Measurements from ENCODE around the gene OPRD1.
"Not testable (repeated sequence)": the region's sequence is repeated elsewhere in the genome, so short reads cannot be mapped to it uniquely, and the experiment has no call there.

Gene OPRD1

DNA sequence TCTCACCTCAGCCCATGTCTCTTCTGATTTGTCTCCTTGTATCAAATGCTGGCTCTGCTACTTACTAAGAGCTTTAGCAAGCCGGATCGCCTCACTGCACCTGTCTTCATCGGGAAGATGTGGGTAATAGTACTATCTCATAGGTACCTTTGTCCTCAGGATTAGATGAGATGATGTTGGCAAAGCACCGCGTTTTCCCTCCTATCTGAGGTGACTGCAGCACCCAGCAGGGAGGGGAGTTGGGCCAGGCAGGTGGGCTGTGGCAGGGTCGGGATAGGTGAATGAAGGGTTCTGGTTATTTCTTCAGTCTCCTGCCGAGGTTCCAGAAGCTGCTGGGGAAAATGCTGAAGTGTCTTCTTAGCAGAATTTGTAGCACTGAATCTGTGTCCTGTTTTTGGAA is 5.2 kb downstream of the OPRD1 start:
- Histone ChIP-seq H3K9ac (ENCODE audit: low read depth, low read length, poor library complexity, severe bottlenecking) (no peak overlapping the region), H3K36me3 (ENCODE audit: insufficient read depth, low read length) (no peaks in the 10 kb centered on the region), H3K9me2 (replicated peaks; ENCODE audit: low read depth, low read length) (no peaks in the 10 kb centered on the region), H4K20me1 (ENCODE audit: insufficient read depth, low read length, poor library complexity, severe bottlenecking) (no peaks in the 10 kb centered on the region), H3K4me3 (ENCODE audit: low read length, poor library complexity, severe bottlenecking) (no peak overlapping the region), H2AFZ (ENCODE audit: low read length) (no peak overlapping the region), H3K79me2 (ENCODE audit: insufficient read depth, low read length) (no peaks in the 10 kb centered on the region), H3K9me3 (ENCODE audit: insufficient read depth, low read depth, low read length) (no peaks in the 10 kb centered on the region), H3K4me2 (ENCODE audit: low read depth, low read length, poor library complexity, severe bottlenecking) (no peak overlapping the region), H3K27me3 (ENCODE audit: insufficient read depth, low read length, poor library complexity, severe bottlenecking) (no peaks in the 10 kb centered on the region), H3K4me1 (ENCODE audit: insufficient read depth, low read length, poor library complexity, severe bottlenecking) (peaks cover 16% of the 10 kb centered on the region), H3F3A (ENCODE audit: low read depth) (no peaks in the 10 kb centered on the region)
- TF ChIP-seq CTCF (conservative IDR thresholded peaks at IDR 0.05; ENCODE audit: low read length): no peak
- no peak for TF ChIP-seq EZH2phosphoT487 (IDR thresholded peaks at IDR 0.05; ENCODE audit: borderline replicate concordance)

DNA sequence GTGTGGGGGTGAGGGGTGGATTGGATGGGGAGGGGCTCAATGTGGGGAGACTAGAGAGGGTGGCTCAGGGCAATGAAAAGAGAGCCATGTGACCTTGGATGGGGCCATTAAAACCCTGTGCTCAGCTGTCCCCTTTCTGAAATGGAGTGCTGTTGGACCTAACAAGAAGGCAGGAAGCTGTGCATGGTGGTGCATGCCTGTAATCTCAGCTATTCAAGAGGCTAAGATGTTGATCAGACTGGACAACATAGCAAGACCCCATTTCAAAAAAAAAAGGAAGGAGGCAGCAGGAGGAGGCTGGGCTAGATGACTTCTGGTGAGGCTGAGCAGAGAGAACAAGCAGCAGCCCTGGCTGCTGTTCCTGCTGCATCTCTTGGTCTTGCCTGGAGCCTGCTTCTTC is 7.0 kb downstream of the OPRD1 start:
- no peak overlapping the region for H2AFZ ChIP-seq (ENCODE audit: low read length)
- H3K79me2 ChIP-seq (ENCODE audit: insufficient read depth, low read length): no peaks in the 10 kb centered on the region
- peaks cover 16% of the 10 kb centered on the region for H3K4me1 ChIP-seq (ENCODE audit: insufficient read depth, low read length, poor library complexity, severe bottlenecking)
- no peaks in the 10 kb centered on the region for H3K9me2 ChIP-seq (replicated peaks; ENCODE audit: low read depth, low read length)
- no peak overlapping the region for H3K4me2 ChIP-seq (ENCODE audit: low read depth, low read length, poor library complexity, severe bottlenecking)
- TF ChIP-seq CTCF (conservative IDR thresholded peaks at IDR 0.05; ENCODE audit: low read length) (no peak), EZH2phosphoT487 (IDR thresholded peaks at IDR 0.05; ENCODE audit: borderline replicate concordance) (no peak)
- no peak overlapping the region for H3K9ac ChIP-seq (ENCODE audit: low read depth, low read length, poor library complexity, severe bottlenecking)
- no peaks in the 10 kb centered on the region for H3K9me3 ChIP-seq (ENCODE audit: insufficient read depth, low read depth, low read length)
- H3F3A ChIP-seq (ENCODE audit: low read depth): no peaks in the 10 kb centered on the region
- H3K36me3 ChIP-seq (ENCODE audit: insufficient read depth, low read length): no peaks in the 10 kb centered on the region
- H3K27me3 ChIP-seq (ENCODE audit: insufficient read depth, low read length, poor library complexity, severe bottlenecking): no peaks in the 10 kb centered on the region
- H3K4me3 ChIP-seq (ENCODE audit: low read length, poor library complexity, severe bottlenecking): no peak overlapping the region
- no peaks in the 10 kb centered on the region for H4K20me1 ChIP-seq (ENCODE audit: insufficient read depth, low read length, poor library complexity, severe bottlenecking)

- H3K9ac ChIP-seq (ENCODE audit: low read depth, low read length, poor library complexity, severe bottlenecking): no peak overlapping the region
- no peak overlapping the region for H2AFZ ChIP-seq (ENCODE audit: low read length)
- H3K9me3 ChIP-seq (ENCODE audit: insufficient read depth, low read depth, low read length): no peaks in the 10 kb centered on the region
- no peak overlapping the region for H3K4me3 ChIP-seq (ENCODE audit: low read length, poor library complexity, severe bottlenecking)
- TF ChIP-seq CTCF (conservative IDR thresholded peaks at IDR 0.05; ENCODE audit: low read length): no peak
- TF ChIP-seq EZH2phosphoT487 (IDR thresholded peaks at IDR 0.05; ENCODE audit: borderline replicate concordance): no peak
- no peak overlapping the region for H3K4me2 ChIP-seq (ENCODE audit: low read depth, low read length, poor library complexity, severe bottlenecking)
- no peaks in the 10 kb centered on the region for H4K20me1 ChIP-seq (ENCODE audit: insufficient read depth, low read length, poor library complexity, severe bottlenecking)
- no peaks in the 10 kb centered on the region for H3K9me2 ChIP-seq (replicated peaks; ENCODE audit: low read depth, low read length)
- H3K4me1 ChIP-seq (ENCODE audit: insufficient read depth, low read length, poor library complexity, severe bottlenecking): peaks cover 3% of the 10 kb centered on the region
- no peaks in the 10 kb centered on the region for H3K27me3 ChIP-seq (ENCODE audit: insufficient read depth, low read length, poor library complexity, severe bottlenecking)
- no peaks in the 10 kb centered on the region for H3K79me2 ChIP-seq (ENCODE audit: insufficient read depth, low read length)
- no peaks in the 10 kb centered on the region for H3K36me3 ChIP-seq (ENCODE audit: insufficient read depth, low read length)
- no peaks in the 10 kb centered on the region for H3F3A ChIP-seq (ENCODE audit: low read depth)
Observed at GRCh38 chr1:28822799-28823198, 10.8 kb downstream of the OPRD1 start.

GRCh38 chr1:28824061-28824460 is 12.1 kb downstream of the OPRD1 start:
- not testable (repeated sequence) for H3K79me2 ChIP-seq (ENCODE audit: insufficient read depth, low read length); H3K36me3 ChIP-seq (ENCODE audit: insufficient read depth, low read length); H3K9me2 ChIP-seq (replicated peaks; ENCODE audit: low read depth, low read length); H3F3A ChIP-seq (ENCODE audit: low read depth); H2AFZ ChIP-seq (ENCODE audit: low read length); H3K27me3 ChIP-seq (ENCODE audit: insufficient read depth, low read length, poor library complexity, severe bottlenecking); H3K9me3 ChIP-seq (ENCODE audit: insufficient read depth, low read depth, low read length); H3K4me1 ChIP-seq (ENCODE audit: insufficient read depth, low read length, poor library complexity, severe bottlenecking); H3K4me2 ChIP-seq (ENCODE audit: low read depth, low read length, poor library complexity, severe bottlenecking); H3K4me3 ChIP-seq (ENCODE audit: low read length, poor library complexity, severe bottlenecking); H4K20me1 ChIP-seq (ENCODE audit: insufficient read depth, low read length, poor library complexity, severe bottlenecking); H3K9ac ChIP-seq (ENCODE audit: low read depth, low read length, poor library complexity, severe bottlenecking)

DNA sequence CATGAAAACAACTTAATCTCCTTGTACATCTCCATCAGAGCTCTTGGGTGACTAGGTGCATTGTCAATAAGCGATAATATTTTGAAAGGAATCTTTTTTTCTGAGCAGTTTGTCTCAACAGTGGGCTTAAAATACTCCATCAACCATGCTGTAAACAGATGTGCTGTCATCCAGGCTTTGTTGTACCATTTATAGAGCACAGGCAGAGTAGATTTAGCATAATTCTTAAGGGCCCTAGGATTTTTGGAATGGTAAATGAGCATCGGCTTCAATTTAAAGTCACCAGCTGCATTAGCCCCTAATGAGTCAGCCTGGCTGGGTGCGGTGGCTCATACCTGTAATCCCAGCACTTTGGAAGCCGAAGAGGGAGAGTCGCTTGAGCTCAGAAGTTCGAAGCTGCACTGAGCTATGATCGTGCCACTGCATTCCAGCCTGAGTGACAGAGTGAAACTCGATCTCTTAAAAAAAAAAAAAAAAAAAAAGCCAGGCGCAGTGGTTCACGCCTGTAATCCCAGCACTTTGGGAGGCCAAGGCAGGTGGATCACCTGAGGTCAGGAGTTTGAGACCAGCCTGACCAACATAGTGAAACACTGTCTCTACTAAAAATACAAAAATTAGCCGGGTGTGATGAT is 16.4 kb downstream of the OPRD1 start:
- not testable (repeated sequence) for H3K9me3 ChIP-seq (ENCODE audit: insufficient read depth, low read depth, low read length); H3K9me2 ChIP-seq (replicated peaks; ENCODE audit: low read depth, low read length); H2AFZ ChIP-seq (ENCODE audit: low read length); H3K4me3 ChIP-seq (ENCODE audit: low read length, poor library complexity, severe bottlenecking); H3F3A ChIP-seq (ENCODE audit: low read depth); H3K4me1 ChIP-seq (ENCODE audit: insufficient read depth, low read length, poor library complexity, severe bottlenecking); H3K9ac ChIP-seq (ENCODE audit: low read depth, low read length, poor library complexity, severe bottlenecking); H3K79me2 ChIP-seq (ENCODE audit: insufficient read depth, low read length); H3K4me2 ChIP-seq (ENCODE audit: low read depth, low read length, poor library complexity, severe bottlenecking); H3K36me3 ChIP-seq (ENCODE audit: insufficient read depth, low read length); H4K20me1 ChIP-seq (ENCODE audit: insufficient read depth, low read length, poor library complexity, severe bottlenecking); H3K27me3 ChIP-seq (ENCODE audit: insufficient read depth, low read length, poor library complexity, severe bottlenecking)

Measured in Loucy (cell line).